Karpas-422 (cell line): ENCODE data around the gene GRAP2. TPM values are rescaled to one million over a fixed set of nuclear protein-coding genes. Genes with fewer than 3 reads are reported as not detected.
"Not testable (repeated sequence)": the region's sequence is repeated elsewhere in the genome, so short reads cannot be mapped to it uniquely, and the experiment has no call there.

Source experiments
- DNase-seq: peaks from one replicate; pipeline ENCODE4 v3.0.0-alpha.2; 2015
- H2AFZ ChIP-seq: fragments of 200-600 bp; sonication (generic); 2 replicates; pipeline ENCODE4 v1.6.1; 2014; ENCODE audit warnings: antibody characterized with exemption, low read length, mixed read lengths
- H3K27ac ChIP-seq: fragments of 200-600 bp; sonication (generic); 2 replicates; pipeline ENCODE4 v1.5.1; 2014; ENCODE audit warnings: mild to moderate bottlenecking, low read length, moderate library complexity
- H3K27me3 ChIP-seq: fragments of 200-600 bp; sonication (generic); 2 replicates; pipeline ENCODE4 v1.6.1; 2014; ENCODE audit warnings: low read length, mixed read lengths
- H3K36me3 ChIP-seq: fragments of 200-600 bp; sonication (generic); 2 replicates; pipeline ENCODE4 v1.6.1; 2014; ENCODE audit warnings: low read length, mixed read lengths; ENCODE audit not compliant: insufficient read depth
- H3K4me1 ChIP-seq: fragments of 200-600 bp; sonication (generic); 2 replicates; pipeline ENCODE4 v1.6.1; 2014; ENCODE audit warnings: mild to moderate bottlenecking, low read length, mixed read lengths
- H3K4me2 ChIP-seq: fragments of 200-600 bp; sonication (generic); 2 replicates; pipeline ENCODE4 v1.6.1; 2014; ENCODE audit warnings: low read length, low read depth, mild to moderate bottlenecking; ENCODE audit not compliant: poor library complexity, severe bottlenecking
- H3K4me3 ChIP-seq: fragments of 200-600 bp; sonication (generic); 2 replicates; pipeline ENCODE4 v1.5.1; 2014; ENCODE audit warnings: mild to moderate bottlenecking, antibody characterized with exemption, low read length, mixed read lengths
- H3K79me2 ChIP-seq: fragments of 200-600 bp; sonication (generic); 2 replicates; pipeline ENCODE4 v1.6.1; 2014; ENCODE audit warnings: mild to moderate bottlenecking, low read length, mixed read lengths
- H3K9ac ChIP-seq: fragments of 200-600 bp; sonication (generic); 2 replicates; pipeline ENCODE4 v1.6.0; 2014; ENCODE audit warnings: low read length
- H3K9me2 ChIP-seq: fragments of 200-600 bp; sonication (generic), shearing (Covaris generic); replicated peaks from 2 replicates; pipeline ENCODE4 v1.6.0; 2014; ENCODE audit warnings: mild to moderate bottlenecking, low read length, moderate library complexity; ENCODE audit not compliant: insufficient read depth
- H3K9me3 ChIP-seq: fragments of 300-700, 200-600 bp; sonication (generic); 2 replicates; pipeline ENCODE4 v1.6.1; 2014; ENCODE audit warnings: low read length, mixed read lengths
- H4K20me1 ChIP-seq: fragments of 200-600 bp; sonication (generic); 2 replicates; pipeline ENCODE4 v1.6.1; 2014; ENCODE audit warnings: mild to moderate bottlenecking, antibody characterized with exemption, low read length, low read depth; ENCODE audit not compliant: insufficient read depth
- total RNA-seq: library from RNA; depleted of rRNA; stranded (reverse); fragments of >200 nt; shearing (Covaris generic); gene quantifications from 2 replicates; pipeline ENCODE4 v1.2.3, GENCODE V29; 2014; ENCODE audit warnings: low replicate concordance

The GRAP2 gene
- total RNA-seq, 1 experiment from 2014 or later, result not detected

DNA sequence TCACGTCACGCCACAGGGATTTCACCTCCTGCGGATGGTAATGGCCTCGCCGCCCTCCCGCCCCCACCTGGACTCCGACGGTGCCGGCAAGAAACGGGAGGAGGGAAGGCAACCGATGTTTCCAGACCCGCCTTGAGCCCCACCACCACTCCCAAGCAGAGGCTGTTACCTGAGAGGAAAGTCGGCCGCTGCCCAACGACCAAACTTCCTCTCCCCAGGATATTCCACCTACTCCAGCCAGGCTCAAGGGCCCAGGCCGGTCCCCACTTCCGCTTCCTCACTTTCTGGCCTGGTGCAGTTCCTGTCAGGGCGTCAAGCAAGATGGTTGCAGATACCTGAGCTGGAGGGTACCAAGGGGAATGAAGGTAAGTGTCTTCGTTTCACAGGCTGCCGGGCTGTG, 7.4 kb upstream of the GRAP2 start, which contains the start of gene ENTHD1:
Gene ENTHD1 (minus strand): TSS at position 235 of the 400 bp plus-strand sequence. CDS start 6,012 bp downstream, outside the sequence.
- Histone ChIP-seq H3K4me3 (no peak within 1 kb of the TSS), H3K27me3 (no peaks in the 10 kb centered on the region), H3K4me2 (no peak within 1 kb of the TSS), H4K20me1 (no peaks in the 10 kb centered on the region), H3K79me2 (no peaks in the 10 kb centered on the region), H3K27ac (no peak within 1 kb of the TSS), H3K36me3 (no peaks in the 10 kb centered on the region), H3K9me2 (no peaks in the 10 kb centered on the region), H3K9me3 (no peaks in the 10 kb centered on the region), H2AFZ (no peak within 1 kb of the TSS), H3K4me1 (peaks cover 6% of the 10 kb centered on the region), H3K9ac (no peak within 1 kb of the TSS)
- no peak for DNase-seq

GRCh38 chr22:39894554-39895092, 6.3 kb upstream of the GRAP2 start:
- no peak overlapping the region for H3K4me2 ChIP-seq
- H3K4me1 ChIP-seq, result peaks cover 17% of the 10 kb centered on the region
- no peaks in the 10 kb centered on the region for H4K20me1 ChIP-seq
- no peaks in the 10 kb centered on the region for H3K27me3 ChIP-seq
- H3K36me3 ChIP-seq, result no peaks in the 10 kb centered on the region
- no peak overlapping the region for H3K4me3 ChIP-seq
- no peak for DNase-seq
- H2AFZ ChIP-seq, result no peak overlapping the region
- H3K9me3 ChIP-seq, result no peaks in the 10 kb centered on the region
- no peaks in the 10 kb centered on the region for H3K79me2 ChIP-seq
- H3K9ac ChIP-seq, result no peak overlapping the region
- no peaks in the 10 kb centered on the region for H3K9me2 ChIP-seq
- H3K27ac ChIP-seq, result no peak overlapping the region

DNA sequence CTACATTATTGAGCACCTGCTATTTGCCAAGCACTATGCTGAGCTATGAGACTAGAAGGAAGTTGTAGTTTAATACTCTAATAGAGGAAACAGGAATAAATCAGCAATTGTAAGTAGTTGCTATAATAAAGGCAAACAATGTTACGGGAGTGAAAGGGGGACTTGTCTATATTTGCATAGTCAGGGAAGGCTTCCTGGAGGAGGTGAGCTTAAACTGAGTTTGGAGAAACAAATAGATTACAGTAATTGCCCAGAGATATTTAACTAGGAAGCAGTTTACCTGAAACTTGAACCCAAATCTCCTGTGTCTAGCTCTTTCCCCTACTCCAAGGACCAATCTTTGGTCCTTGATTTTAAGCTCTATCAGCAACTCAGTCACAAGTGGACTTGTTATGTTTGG, 5.2 kb upstream of the GRAP2 start:
- H3K4me3 ChIP-seq, result no peak overlapping the region
- H4K20me1 ChIP-seq, result no peaks in the 10 kb centered on the region
- H3K9ac ChIP-seq, result no peak overlapping the region
- no peak for DNase-seq
- no peaks in the 10 kb centered on the region for H3K79me2 ChIP-seq
- no peaks in the 10 kb centered on the region for H3K9me2 ChIP-seq
- peaks cover 27% of the 10 kb centered on the region for H3K4me1 ChIP-seq
- no peak overlapping the region for H2AFZ ChIP-seq
- H3K4me2 ChIP-seq, result no peak overlapping the region
- H3K9me3 ChIP-seq, result no peaks in the 10 kb centered on the region
- no peaks in the 10 kb centered on the region for H3K27me3 ChIP-seq
- H3K36me3 ChIP-seq, result no peaks in the 10 kb centered on the region
- H3K27ac ChIP-seq, result no peak overlapping the region

DNA sequence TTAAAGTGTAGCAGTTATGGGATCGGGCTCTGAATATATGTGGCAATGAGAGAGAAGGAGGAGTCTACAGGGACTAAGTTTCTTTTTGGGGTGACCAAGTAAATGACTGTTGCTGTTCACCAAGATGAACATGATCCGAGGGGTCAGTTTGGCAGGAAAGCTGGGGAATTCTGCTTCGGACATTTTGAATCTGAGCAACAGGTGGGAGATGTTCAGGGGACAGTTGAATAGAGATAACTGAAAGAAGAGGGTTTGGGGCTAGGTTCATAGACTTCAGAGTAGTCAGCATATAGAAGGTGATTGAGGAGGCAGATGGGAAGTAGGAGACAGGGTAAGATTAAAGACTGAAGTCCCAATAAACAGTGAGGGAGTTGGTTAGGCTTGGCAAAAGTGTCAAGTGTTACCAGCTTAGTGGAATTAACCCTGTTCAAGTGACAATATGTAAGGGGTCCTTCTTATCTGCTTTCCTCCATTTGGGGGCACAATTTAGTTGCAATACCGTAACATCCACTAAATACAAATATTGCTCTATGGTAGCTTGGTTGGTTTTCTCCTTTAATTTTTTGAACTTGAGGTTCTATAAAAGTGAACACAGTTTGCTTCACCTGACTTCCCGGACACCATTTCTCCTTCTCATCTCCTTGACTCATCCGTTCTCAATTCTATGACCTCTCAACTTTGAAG, 4.4 kb upstream of the GRAP2 start:
- Histone ChIP-seq H3K4me1 (peaks cover 32% of the 10 kb centered on the region), H3K9ac (no peak overlapping the region), H4K20me1 (no peaks in the 10 kb centered on the region), H2AFZ (no peak overlapping the region), H3K4me2 (no peak overlapping the region), H3K9me3 (no peaks in the 10 kb centered on the region), H3K9me2 (no peaks in the 10 kb centered on the region), H3K27ac (no peak overlapping the region), H3K27me3 (no peaks in the 10 kb centered on the region), H3K36me3 (no peaks in the 10 kb centered on the region), H3K79me2 (no peaks in the 10 kb centered on the region), H3K4me3 (no peak overlapping the region)
- DNase-seq, result peak; percentile 43

DNA sequence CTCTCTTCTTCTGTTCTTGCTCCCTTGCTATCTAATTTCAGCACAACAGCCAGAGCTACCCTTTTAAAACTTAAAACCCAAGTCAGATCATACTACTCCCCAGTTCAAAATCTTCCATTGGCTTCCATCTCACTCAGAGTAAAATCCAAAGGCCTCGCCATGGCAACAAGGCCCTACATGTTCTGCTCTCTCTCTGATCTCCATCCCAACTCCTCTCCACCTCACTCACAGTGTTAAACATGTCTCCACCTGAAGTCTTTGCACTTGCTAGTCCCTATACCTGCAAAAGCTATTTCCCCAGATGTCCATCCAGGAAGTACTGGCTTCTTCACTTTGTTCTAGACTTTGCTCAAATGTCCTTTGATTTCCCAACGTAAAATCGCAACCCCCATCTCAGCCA, 3.0 kb upstream of the GRAP2 start:
- H3K4me2 ChIP-seq, result no peak overlapping the region
- H3K9ac ChIP-seq, result no peak overlapping the region
- H4K20me1 ChIP-seq, result no peaks in the 10 kb centered on the region
- no peak overlapping the region for H2AFZ ChIP-seq
- H3K27ac ChIP-seq, result no peak overlapping the region
- H3K4me3 ChIP-seq, result no peak overlapping the region
- no peaks in the 10 kb centered on the region for H3K36me3 ChIP-seq
- no peaks in the 10 kb centered on the region for H3K9me2 ChIP-seq
- H3K9me3 ChIP-seq, result no peaks in the 10 kb centered on the region
- peaks cover 32% of the 10 kb centered on the region for H3K4me1 ChIP-seq
- no peak for DNase-seq
- H3K27me3 ChIP-seq, result no peaks in the 10 kb centered on the region
- H3K79me2 ChIP-seq, result no peaks in the 10 kb centered on the region

GRCh38 chr22:39898997-39899396, 1.9 kb upstream of the GRAP2 start:
- H3K9me2 ChIP-seq, result no peaks in the 10 kb centered on the region
- H3K4me2 ChIP-seq, result peak overlapping the region; percentile 68
- DNase-seq, result peak; percentile 95
- peak overlapping the region; percentile 35; the same call in 1 of the 2 replicates for H3K4me3 ChIP-seq
- H3K4me1 ChIP-seq, result peaks cover 32% of the 10 kb centered on the region
- H4K20me1 ChIP-seq, result no peaks in the 10 kb centered on the region
- no peaks in the 10 kb centered on the region for H3K9me3 ChIP-seq
- peak overlapping the region; percentile 28; the same call in 1 of the 2 replicates for H3K9ac ChIP-seq
- no peak overlapping the region for H2AFZ ChIP-seq
- H3K27me3 ChIP-seq, result no peaks in the 10 kb centered on the region
- H3K79me2 ChIP-seq, result no peaks in the 10 kb centered on the region
- H3K36me3 ChIP-seq, result no peaks in the 10 kb centered on the region
- 0 out of 2 replicates have a peak overlapping the region, but pooled peaks have one; percentile 28 for H3K27ac ChIP-seq

- H3K79me2 ChIP-seq, result no peaks in the 10 kb centered on the region
- no peaks in the 10 kb centered on the region for H3K9me3 ChIP-seq
- no peak overlapping the region for H3K9ac ChIP-seq
- no peaks in the 10 kb centered on the region for H3K9me2 ChIP-seq
- H3K27me3 ChIP-seq, result no peaks in the 10 kb centered on the region
- no peaks in the 10 kb centered on the region for H3K36me3 ChIP-seq
- H3K4me2 ChIP-seq, result no peak overlapping the region
- H4K20me1 ChIP-seq, result no peaks in the 10 kb centered on the region
- peaks cover 32% of the 10 kb centered on the region for H3K4me1 ChIP-seq
- no peak overlapping the region for H3K4me3 ChIP-seq
- H2AFZ ChIP-seq, result no peak overlapping the region
- no peak overlapping the region for H3K27ac ChIP-seq
- no peak for DNase-seq
These were observed 772 bp downstream of the GRAP2 start for GRCh38 chr22:39901565-39902146.

GRCh38 chr22:39904024-39904423, 3.1 kb downstream of the GRAP2 start:
- H3K27me3 ChIP-seq, H3K4me2 ChIP-seq, H3K9me2 ChIP-seq, H3K9me3 ChIP-seq, H3K27ac ChIP-seq, H4K20me1 ChIP-seq, H3K4me3 ChIP-seq, H3K36me3 ChIP-seq, H2AFZ ChIP-seq, H3K79me2 ChIP-seq, H3K9ac ChIP-seq, DNase-seq: not testable (repeated sequence)
- H3K4me1 ChIP-seq, result peaks cover 21% of the 10 kb centered on the region
